Natural killer cell (primary cell): ENCODE data around the gene ACTN4. TPM values are rescaled to one million over a fixed set of nuclear protein-coding genes. Genes with fewer than 3 reads are reported as not detected.
A peak's percentile ranks its signal among the peaks of the same experiment; 100 is the strongest.
"Not testable (repeated sequence)": the region's sequence is repeated elsewhere in the genome, so short reads cannot be mapped to it uniquely, and the experiment has no call there.

Experiments used
- ATAC-seq, 3 donors: fragments of 150-1000 bp in 2 of 3; fragments of 200-7000 bp in 1 of 3; cut with Tn5 transposase; 1 replicate in 1 of 3; 2 replicates in 2 of 3; pipeline ENCODE4 v1.10.0; 2021; ENCODE audit warnings: mild to moderate bottlenecking in 2 of 3, moderate library complexity in 2 of 3
- DNase-seq, 2 donors: peaks; one replicate each; pipeline versions ENCODE4 v3.0.0 to v3.0.0-alpha.2; 2013 to 2021; ENCODE audit warnings: mixed read lengths in 1 of 2
- H3K27ac ChIP-seq: one replicate; pipeline ENCODE4 v1.5.1; 2013; ENCODE audit warnings: mild to moderate bottlenecking, low read length
- H3K27me3 ChIP-seq: one replicate; pipeline ENCODE4 v1.6.1; 2013; ENCODE audit warnings: low read length; ENCODE audit not compliant: control insufficient read depth, insufficient read depth
- H3K36me3 ChIP-seq: one replicate; pipeline ENCODE4 v1.6.1; 2013; ENCODE audit warnings: low read length; ENCODE audit not compliant: control insufficient read depth, insufficient read depth
- H3K4me1 ChIP-seq: one replicate; pipeline ENCODE4 v1.6.1; 2013; ENCODE audit warnings: low read length; ENCODE audit not compliant: control insufficient read depth, insufficient read depth
- H3K4me3 ChIP-seq: one replicate; pipeline ENCODE4 v1.5.1; 2013; ENCODE audit warnings: low read length
- H3K9me3 ChIP-seq: one replicate; pipeline ENCODE4 v1.6.1; 2013; ENCODE audit warnings: low read length; ENCODE audit not compliant: control insufficient read depth, insufficient read depth
- H3K27ac Mint-ChIP-seq, 2 donors: one replicate each; pipeline ENCODE4 v1.8.0; 2022; ENCODE audit warnings: mild to moderate bottlenecking in 2 of 2, mixed read lengths in 2 of 2, moderate library complexity in 1 of 2
- H3K27me3 Mint-ChIP-seq, 2 donors: one replicate each; pipeline ENCODE4 v1.8.0; 2022; ENCODE audit warnings: low read depth in 2 of 2, mixed read lengths in 2 of 2
- H3K36me3 Mint-ChIP-seq: one replicate; pipeline ENCODE4 v1.8.0; 2022; ENCODE audit warnings: mixed read lengths
- H3K4me1 Mint-ChIP-seq, 2 donors: one replicate each; pipeline ENCODE4 v1.8.0; 2022; ENCODE audit warnings: mixed read lengths in 2 of 2
- H3K4me3 Mint-ChIP-seq: one replicate; pipeline ENCODE4 v1.8.0; 2022; ENCODE audit warnings: mild to moderate bottlenecking, moderate library complexity, mixed read lengths
- H3K9me3 Mint-ChIP-seq, 2 donors: one replicate each; pipeline ENCODE4 v1.8.0; 2022; ENCODE audit warnings: mixed read lengths in 2 of 2
- CTCF ChIP-seq: fragments of 200-600 bp; IDR thresholded peaks from one replicate; pipeline ENCODE4 v1.8.0; 2022; ENCODE audit warnings: antibody characterized with exemption
- WGBS: methylation state at CpG from one replicate; pipeline ENCODE4 v1.1.7; 2013; ENCODE audit warnings: missing lambda C conversion rate; ENCODE audit not compliant: insufficient coverage; 5-methylcytosine and 5-hydroxymethylcytosine counted together
- intact Hi-C: fragments of 100-400 bp; cut with micrococcal nuclease; formaldehyde crosslinking; loops from one replicate; pipeline ENCODE4 v1.14.2; 2022
- total RNA-seq, 4 donors: library from RNA; stranded (reverse); fragments of 120-200 nt in 1 of 4; gene quantifications; one replicate each; pipeline versions ENCODE4 v1.2.3 to v1.2.4, GENCODE V29; 2013 to 2022

Gene ACTN4
- 100 to 1,000 TPM; 443 to 595 (median 541) TPM for total RNA-seq
- total RNA-seq (2013), result 137 TPM

- H3K4me3 Mint-ChIP-seq, result peak within 1 kb of the TSS; percentile 99
- intact Hi-C loops, result loop anchor here (5.0 kb wide), 1 partner anchor 35 kb away; no protein-coding TSS in a partner anchor
- peaks cover 49% of the 10 kb centered on the region for H3K4me1 ChIP-seq
- under 1% methylated on average over 77 of the region's 77 CpGs for WGBS
- ATAC-seq (peak; percentile 90 to 98 (median 91)), DNase-seq (peak; percentile 99 to 100)
- no peaks in the 10 kb centered on the region for H3K9me3 ChIP-seq
- no peaks in the 10 kb centered on the region for H3K9me3 Mint-ChIP-seq
- no peaks in the 10 kb centered on the region for H3K27me3 ChIP-seq
- H3K36me3 ChIP-seq, result no peaks in the 10 kb centered on the region
- H3K27me3 Mint-ChIP-seq, result no peaks in the 10 kb centered on the region
- H3K27ac ChIP-seq, result peak within 1 kb of the TSS; percentile 67
- TF ChIP-seq CTCF, result no peak
- no peaks in the 10 kb centered on the region for H3K36me3 Mint-ChIP-seq
- H3K4me3 ChIP-seq, result peak within 1 kb of the TSS; percentile 99
- peaks cover 45 to 47% of the 10 kb centered on the region in 2 donors for H3K4me1 Mint-ChIP-seq
- peak within 1 kb of the TSS; percentile 85 to 92 for H3K27ac Mint-ChIP-seq
Observed at GRCh38 chr19:38647368-38647965, at the start of gene ACTN4. ACTN4 (plus strand) TSS chr19:38647649; CDS start chr19:38647746, 97 bp downstream.

GRCh38 chr19:38599722-38600121 is 47.7 kb upstream of the ACTN4 start:
- ATAC-seq (no peak), DNase-seq (no peak)
- TF ChIP-seq CTCF, result no peak
- H3K27ac Mint-ChIP-seq, result peak overlapping the region in 1 of 2 donors; percentile 3
- Histone ChIP-seq H3K36me3 (peaks cover 27% of the 10 kb centered on the region), H3K27me3 (no peaks in the 10 kb centered on the region), H3K27ac (no peak overlapping the region), H3K4me1 (no peaks in the 10 kb centered on the region), H3K9me3 (no peaks in the 10 kb centered on the region), H3K4me3 (no peak overlapping the region)
- intact Hi-C loops, result no loop called here
- H3K36me3 Mint-ChIP-seq, result no peaks in the 10 kb centered on the region
- no peaks in the 10 kb centered on the region for H3K27me3 Mint-ChIP-seq
- WGBS, result 97% methylated on average over 11 of the region's 11 CpGs
- no peaks in the 10 kb centered on the region for H3K9me3 Mint-ChIP-seq
- H3K4me1 Mint-ChIP-seq, result peaks cover 0 to 6% of the 10 kb centered on the region in 2 donors
- H3K4me3 Mint-ChIP-seq, result no peak overlapping the region

GRCh38 chr19:38602856-38603255 is 44.6 kb upstream of the ACTN4 start:
- H3K4me3 Mint-ChIP-seq, DNase-seq, H3K4me1 ChIP-seq, ATAC-seq, H3K4me3 ChIP-seq, H3K27me3 Mint-ChIP-seq, H3K36me3 Mint-ChIP-seq, H3K9me3 Mint-ChIP-seq, intact Hi-C loops, H3K9me3 ChIP-seq, H3K27me3 ChIP-seq, H3K27ac ChIP-seq, H3K27ac Mint-ChIP-seq: not testable (repeated sequence)
- peaks cover 30% of the 10 kb centered on the region for H3K36me3 ChIP-seq
- peaks cover 0 to 12% of the 10 kb centered on the region in 2 donors for H3K4me1 Mint-ChIP-seq
- WGBS, result no CpG with 5 or more reads among the region's 5 CpGs

- H3K36me3 ChIP-seq, result peaks cover 48% of the 10 kb centered on the region
- Mint-ChIP-seq H3K27me3 (no peaks in the 10 kb centered on the region), H3K27ac (no peak overlapping the region), H3K4me1 (peaks cover 0 to 6% of the 10 kb centered on the region in 2 donors), H3K9me3 (no peaks in the 10 kb centered on the region), H3K4me3 (no peak overlapping the region), H3K36me3 (no peaks in the 10 kb centered on the region)
- no peaks in the 10 kb centered on the region for H3K27me3 ChIP-seq
- TF ChIP-seq CTCF, result no peak
- intact Hi-C loops, result no loop called here
- ATAC-seq (peak in 1 of 3 donors; percentile 17), DNase-seq (no peak)
- no peaks in the 10 kb centered on the region for H3K4me1 ChIP-seq
- H3K4me3 ChIP-seq, result no peak overlapping the region
- H3K9me3 ChIP-seq, result no peaks in the 10 kb centered on the region
- no peak overlapping the region for H3K27ac ChIP-seq
- WGBS, result 98% methylated on average over 6 of the region's 6 CpGs
Observed at GRCh38 chr19:38606131-38606530, 41.3 kb upstream of the ACTN4 start.
